ENCODE measurements around the gene PIGN. TPM values are rescaled to one million over a fixed set of nuclear protein-coding genes. Genes with fewer than 3 reads are reported as not detected.

Gene PIGN
- 8.1 and 11.6 TPM in 2 replicates for total RNA-seq (2014; rRNA removed; shearing (Covaris generic); ENCODE audit: low replicate concordance)

GRCh38 chr18:62186774-62187542 lies at the start of gene PIGN, which contains the start of gene RELCH:
Gene PIGN (minus strand): TSS chr18:62187056. CDS start chr18:62161353, 25,703 bp downstream.
Gene RELCH (plus strand): TSS chr18:62187255. CDS start chr18:62187506, 251 bp downstream.
- in situ Hi-C loops (cut with HindIII; ENCODE audit: low pct_unique_long_range_greater_than_20kb, low sequenced_read_pairs): no loop called here
- DNase-seq (ENCODE audit: low read depth): peak; percentile 89

- DNase-seq (ENCODE audit: low read depth): no peak
- in situ Hi-C loops (cut with HindIII; ENCODE audit: low pct_unique_long_range_greater_than_20kb, low sequenced_read_pairs): no loop called here
Observed at GRCh38 chr18:62236252-62236651, 49.4 kb upstream of the PIGN start.

- DNase-seq (ENCODE audit: low read depth): no peak
- in situ Hi-C loops (cut with HindIII; ENCODE audit: low pct_unique_long_range_greater_than_20kb, low sequenced_read_pairs): no loop called here
Observed at GRCh38 chr18:62226047-62226446, 39.2 kb upstream of the PIGN start.

GRCh38 chr18:62224229-62224628 lies 37.4 kb upstream of the PIGN start:
- in situ Hi-C loops (cut with HindIII; ENCODE audit: low pct_unique_long_range_greater_than_20kb, low sequenced_read_pairs): no loop called here
- no peak for DNase-seq (ENCODE audit: low read depth)

- in situ Hi-C loops (cut with HindIII; ENCODE audit: low pct_unique_long_range_greater_than_20kb, low sequenced_read_pairs): no loop called here
- DNase-seq (ENCODE audit: low read depth): no peak
Observed at GRCh38 chr18:62214790-62215189, 27.9 kb upstream of the PIGN start.

- DNase-seq (ENCODE audit: low read depth): no peak
- in situ Hi-C loops (cut with HindIII; ENCODE audit: low pct_unique_long_range_greater_than_20kb, low sequenced_read_pairs): no loop called here
Observed at GRCh38 chr18:62211325-62211828, 24.5 kb upstream of the PIGN start.

- DNase-seq (ENCODE audit: low read depth): no peak
- in situ Hi-C loops (cut with HindIII; ENCODE audit: low pct_unique_long_range_greater_than_20kb, low sequenced_read_pairs): no loop called here
Observed at GRCh38 chr18:62210138-62210537, 23.3 kb upstream of the PIGN start.

GRCh38 chr18:62209046-62209445 lies 22.2 kb upstream of the PIGN start:
- no peak for DNase-seq (ENCODE audit: low read depth)
- in situ Hi-C loops (cut with HindIII; ENCODE audit: low pct_unique_long_range_greater_than_20kb, low sequenced_read_pairs): no loop called here

GRCh38 chr18:62206593-62206992 lies 19.7 kb upstream of the PIGN start:
- no peak for DNase-seq (ENCODE audit: low read depth)
- in situ Hi-C loops (cut with HindIII; ENCODE audit: low pct_unique_long_range_greater_than_20kb, low sequenced_read_pairs): no loop called here

- no peak for DNase-seq (ENCODE audit: low read depth)
- in situ Hi-C loops (cut with HindIII; ENCODE audit: low pct_unique_long_range_greater_than_20kb, low sequenced_read_pairs): no loop called here
Observed at GRCh38 chr18:62205824-62206223, 19.0 kb upstream of the PIGN start.

- in situ Hi-C loops (cut with HindIII; ENCODE audit: low pct_unique_long_range_greater_than_20kb, low sequenced_read_pairs): no loop called here
- no peak for DNase-seq (ENCODE audit: low read depth)
Observed at GRCh38 chr18:62201870-62202269, 15.0 kb upstream of the PIGN start.

GRCh38 chr18:62200121-62200914 lies 13.5 kb upstream of the PIGN start:
- DNase-seq (ENCODE audit: low read depth): no peak
- in situ Hi-C loops (cut with HindIII; ENCODE audit: low pct_unique_long_range_greater_than_20kb, low sequenced_read_pairs): no loop called here

- in situ Hi-C loops (cut with HindIII; ENCODE audit: low pct_unique_long_range_greater_than_20kb, low sequenced_read_pairs): no loop called here
- no peak for DNase-seq (ENCODE audit: low read depth)
Observed at GRCh38 chr18:62199629-62200028, 12.8 kb upstream of the PIGN start.

- in situ Hi-C loops (cut with HindIII; ENCODE audit: low pct_unique_long_range_greater_than_20kb, low sequenced_read_pairs): no loop called here
- no peak for DNase-seq (ENCODE audit: low read depth)
Observed at GRCh38 chr18:62198259-62198658, 11.4 kb upstream of the PIGN start.

GRCh38 chr18:62196980-62197379 lies 10.1 kb upstream of the PIGN start:
- in situ Hi-C loops (cut with HindIII; ENCODE audit: low pct_unique_long_range_greater_than_20kb, low sequenced_read_pairs): no loop called here

GRCh38 chr18:62196079-62196478 lies 9.2 kb upstream of the PIGN start:
- DNase-seq (ENCODE audit: low read depth): no peak
- in situ Hi-C loops (cut with HindIII; ENCODE audit: low pct_unique_long_range_greater_than_20kb, low sequenced_read_pairs): no loop called here

More at GRCh38 chr18:62196980-62197379, 10.1 kb upstream of the PIGN start:
- no peak for DNase-seq (ENCODE audit: low read depth)

GRCh38 chr18:62189208-62189607 lies 2.4 kb upstream of the PIGN start:
- in situ Hi-C loops (cut with HindIII; ENCODE audit: low pct_unique_long_range_greater_than_20kb, low sequenced_read_pairs): no loop called here
- no peak for DNase-seq (ENCODE audit: low read depth)

GRCh38 chr18:62187543-62188510 lies 971 bp upstream of the PIGN start:
- DNase-seq (ENCODE audit: low read depth): peak; percentile 20
- in situ Hi-C loops (cut with HindIII; ENCODE audit: low pct_unique_long_range_greater_than_20kb, low sequenced_read_pairs): no loop called here
